Measurements from ENCODE around the gene BSN.

GRCh38 chr3:49641921-49642707 lies 87.8 kb downstream of the BSN start:
- TF ChIP-seq CTCF (tag by site-specific recombination; IDR thresholded peaks at IDR 0.05) (no peak), ATF2 (tag by site-specific recombination; IDR thresholded peaks at IDR 0.05; ENCODE audit: low read depth) (no peak), ZNF777 (tag by site-specific recombination; IDR thresholded peaks at IDR 0.05; ENCODE audit: borderline replicate concordance) (no peak), PBX3 (CRISPR knock-in tag; IDR thresholded peaks at IDR 0.05) (no peak), HOXA7 (CRISPR knock-in tag; IDR thresholded peaks at IDR 0.05; ENCODE audit: borderline replicate concordance) (no peak)
